ENCODE data around the gene GRK4. TPM values are rescaled to one million over a fixed set of nuclear protein-coding genes. Genes with fewer than 3 reads are reported as not detected.
A peak's percentile ranks its signal among the peaks of the same experiment; 100 is the strongest.

Gene GRK4
- total and polyA plus RNA-seq, 2 of the 4 experiments (the other 2 are of a cell fraction), result 1.6 to 2.2 TPM

GRCh38 chr4:3041192-3042142, 78.1 kb downstream of the GRK4 start:
- intact Hi-C loops (cut with micrococcal nuclease) (no loop called here), in situ Hi-C loops (cut with MboI; ENCODE audit: low sequenced_read_pairs) (loop anchor here (25.0 kb wide), 1 partner anchor 279 kb away; the partner anchor contains the start of gene TNIP2), dilution Hi-C loops (cut with HindIII; ENCODE audit: low sequenced_read_pairs, unreplicated experiment) (no loop called here)
- no TSS peak for BruUV-seq (replicated peaks)
- Histone ChIP-seq H3K14ac (replicated peaks; ENCODE audit: low read depth, low read length) (no peak overlapping the region), H2BK120ac (ENCODE audit: low read depth, low read length) (no peak overlapping the region), H3K9me3 (ENCODE audit: control insufficient read depth, insufficient read depth, low read length) (no peaks in the 10 kb centered on the region), H3K9me1 (ENCODE audit: insufficient read depth, low read length) (no peaks in the 10 kb centered on the region), H3K4me1 (ENCODE audit: control insufficient read depth, insufficient read depth, low read length) (peaks cover 2% of the 10 kb centered on the region; the same call in 1 of the 2 replicates), H2BK15ac (ENCODE audit: low read depth, low read length) (no peak overlapping the region), H3K27ac (ENCODE audit: insufficient read depth, low read length) (no peak overlapping the region), H2BK20ac (ENCODE audit: low read depth, low read length) (no peak overlapping the region), H3K4me3 (ENCODE audit: insufficient read depth, low read depth, low read length) (no peak overlapping the region; the same call in 1 of the 2 replicates), H3K18ac (ENCODE audit: low read depth, low read length) (no peak overlapping the region), H4K91ac (ENCODE audit: insufficient read depth, low read depth, low read length) (no peak overlapping the region), H4K20me1 (ENCODE audit: insufficient read depth, low read length) (no peaks in the 10 kb centered on the region), H3K23ac (ENCODE audit: low read depth, low read length) (no peak overlapping the region), H3K27me3 (ENCODE audit: control insufficient read depth, insufficient read depth, low read length) (peaks cover 11% of the 10 kb centered on the region; the same call in 1 of the 2 replicates), H3K79me1 (ENCODE audit: low read depth in 1 of 2, low read length in 2 of 2) (no peaks in the 10 kb centered on the region), H2AFZ (replicated peaks; ENCODE audit: low read length, poor library complexity) (peak overlapping the region; percentile 93), H2AK9ac (replicated peaks; ENCODE audit: low read depth, low read length, poor library complexity) (peak overlapping the region; percentile 42), H4K5ac (ENCODE audit: low read depth, low read length) (no peak overlapping the region), H2BK5ac (ENCODE audit: low read depth, low read length, poor library complexity, severe bottlenecking) (no peak overlapping the region), H3K4ac (ENCODE audit: low read depth, low read length) (no peak overlapping the region; the same call in none of the 2 replicates), H4K8ac (ENCODE audit: low read depth in 2 of 2, low read length in 2 of 2) (peak overlapping the region; percentile 44 to 70; a peak in 1 of 4 replicates), H3K36me3 (ENCODE audit: control insufficient read depth, insufficient read depth, low read length) (no peaks in the 10 kb centered on the region), H3K56ac (ENCODE audit: extremely low read depth, insufficient read depth, low read length) (no peak overlapping the region), H3K4me2 (ENCODE audit: low read depth, low read length) (peak overlapping the region; percentile 68), H2AK5ac (ENCODE audit: low read depth, low read length) (no peak overlapping the region), H3K9ac (ENCODE audit: low read depth, low read length) (0 out of 2 replicates have a peak overlapping the region, but pooled peaks have one; percentile 1)
- DNase-seq (peak; percentile 48), ATAC-seq (ENCODE audit: low read depth) (peak; percentile 67)
- ChIA-PET POLR2A (ENCODE audit: unreplicated experiment) (no interaction called here), CTCF (no interaction called here)
- TF ChIP-seq POLR2A (IDR thresholded peaks at IDR 0.05; ENCODE audit: low read depth, low read length) (no peak), BHLHE40 (IDR thresholded peaks at IDR 0.05; ENCODE audit: low read depth, low read length) (no peak), USF2 (IDR thresholded peaks at IDR 0.05; ENCODE audit: low read depth, low read length) (no peak), NFE2L2 (IDR thresholded peaks at IDR 0.05; ENCODE audit: low read depth, low read length) (no peak), ELK1 (IDR thresholded peaks at IDR 0.05; ENCODE audit: borderline replicate concordance, low read depth, low read length) (no peak), CTCF (conservative IDR thresholded peaks at IDR 0.05; ENCODE audit: low read depth, low read length) (no peak), CHD1 (IDR thresholded peaks at IDR 0.05; ENCODE audit: low read depth, low read length) (no peak), MXI1 (IDR thresholded peaks at IDR 0.05; ENCODE audit: borderline replicate concordance, low read depth, low read length) (no peak), CEBPB (IDR thresholded peaks at IDR 0.05; ENCODE audit: low read depth, low read length) (peak; percentile 54)
- 28% methylated on average over 33 of the region's 57 CpGs; no CpG with 5 or more reads in 1 of the 2 experiments for WGBS, 2 experiments (ENCODE audit: extremely low coverage in 2 of 2, insufficient read length in 1 of 2)
